Smooth muscle cell (in vitro differentiated cells): Measurements from ENCODE around the gene CSK. TPM values are rescaled to one million over a fixed set of nuclear protein-coding genes. Genes with fewer than 3 reads are reported as not detected.
A peak's percentile ranks its signal among the peaks of the same experiment; 100 is the strongest.

Experiments
- DNase-seq: peaks from one replicate; lab custom pipeline; 2025; ENCODE audit not compliant: unreplicated experiment; lab: John Stamatoyannopoulos, UW
- H2AFZ ChIP-seq: fragments of 200-600 bp; sonication (generic); 2 replicates; pipeline ENCODE4 v1.6.0; 2016; ENCODE audit warnings: antibody characterized with exemption, low read depth, mild to moderate bottlenecking
- H3F3A ChIP-seq: fragments of 200-600 bp; sonication (generic); 2 replicates; pipeline ENCODE4 v1.6.0; 2017; ENCODE audit warnings: antibody characterized with exemption, low read depth
- H3K27ac ChIP-seq: fragments of 200-600 bp; sonication (generic); 2 replicates; pipeline ENCODE4 v1.5.1; 2016; ENCODE audit warnings: low read depth, mild to moderate bottlenecking
- H3K27me3 ChIP-seq: fragments of 200-600 bp; sonication (generic); 2 replicates; pipeline ENCODE4 v1.6.1; 2016; ENCODE audit warnings: low read depth, mild to moderate bottlenecking
- H3K36me3 ChIP-seq: fragments of 200-600 bp; sonication (generic); 2 replicates; pipeline ENCODE4 v1.5.1; 2016; ENCODE audit warnings: low read depth
- H3K4me1 ChIP-seq: fragments of 200-600 bp; sonication (generic); 2 replicates; pipeline ENCODE4 v1.5.1; 2016; ENCODE audit warnings: low read depth
- H3K4me2 ChIP-seq: fragments of 200-600 bp; sonication (generic); 2 replicates; pipeline ENCODE4 v1.6.0; 2016; ENCODE audit warnings: mild to moderate bottlenecking
- H3K4me3 ChIP-seq: fragments of 200-600 bp; sonication (generic); 2 replicates; pipeline ENCODE4 v1.5.1; 2016; ENCODE audit warnings: mild to moderate bottlenecking
- H3K79me2 ChIP-seq: fragments of 200-600 bp; sonication (generic); 2 replicates; pipeline ENCODE4 v1.6.0; 2016; ENCODE audit warnings: low read depth, mild to moderate bottlenecking
- H3K9ac ChIP-seq: fragments of 200-600 bp; sonication (generic); 2 replicates; pipeline ENCODE4 v1.6.0; 2016; ENCODE audit warnings: low read depth
- H3K9me3 ChIP-seq: fragments of 200-600 bp; sonication (generic); replicated peaks from 2 replicates; pipeline ENCODE4 v1.5.1; 2016; ENCODE audit warnings: low read depth
- H4K20me1 ChIP-seq: fragments of 200-600 bp; sonication (generic); 2 replicates; pipeline ENCODE4 v1.6.0; 2016; ENCODE audit warnings: low read depth
- CTCF ChIP-seq: fragments of 200-600 bp; sonication (generic); IDR thresholded peaks from 2 replicates; pipeline ENCODE4 v1.5.1; 2017; ENCODE audit warnings: borderline replicate concordance, mild to moderate bottlenecking, antibody characterized with exemption; ENCODE audit not compliant: insufficient read depth, poor library complexity, severe bottlenecking
- WGBS: methylation state at CpG from one replicate; pipeline ENCODE4 v1.1.7; 2016; ENCODE audit warnings: low lambda C conversion rate; 5-methylcytosine and 5-hydroxymethylcytosine counted together
- polyA plus RNA-seq: library from polyadenylated mRNA; unstranded; fragments of >200 nt; fragmentation: Nextera tagmentation; extraction: Ambion mirVana; gene quantifications from 2 replicates; pipeline ENCODE4 v1.2.1, GENCODE V29; 2016
- total RNA-seq: library from RNA; depleted of rRNA; stranded (reverse); fragments of >200 nt; gene quantifications from 2 replicates; pipeline ENCODE4 v1.2.3, GENCODE V29; 2014

Gene CSK
- total and polyA plus RNA-seq, 2 experiments from 2014 or later: 16.5 to 19.6 TPM

DNA sequence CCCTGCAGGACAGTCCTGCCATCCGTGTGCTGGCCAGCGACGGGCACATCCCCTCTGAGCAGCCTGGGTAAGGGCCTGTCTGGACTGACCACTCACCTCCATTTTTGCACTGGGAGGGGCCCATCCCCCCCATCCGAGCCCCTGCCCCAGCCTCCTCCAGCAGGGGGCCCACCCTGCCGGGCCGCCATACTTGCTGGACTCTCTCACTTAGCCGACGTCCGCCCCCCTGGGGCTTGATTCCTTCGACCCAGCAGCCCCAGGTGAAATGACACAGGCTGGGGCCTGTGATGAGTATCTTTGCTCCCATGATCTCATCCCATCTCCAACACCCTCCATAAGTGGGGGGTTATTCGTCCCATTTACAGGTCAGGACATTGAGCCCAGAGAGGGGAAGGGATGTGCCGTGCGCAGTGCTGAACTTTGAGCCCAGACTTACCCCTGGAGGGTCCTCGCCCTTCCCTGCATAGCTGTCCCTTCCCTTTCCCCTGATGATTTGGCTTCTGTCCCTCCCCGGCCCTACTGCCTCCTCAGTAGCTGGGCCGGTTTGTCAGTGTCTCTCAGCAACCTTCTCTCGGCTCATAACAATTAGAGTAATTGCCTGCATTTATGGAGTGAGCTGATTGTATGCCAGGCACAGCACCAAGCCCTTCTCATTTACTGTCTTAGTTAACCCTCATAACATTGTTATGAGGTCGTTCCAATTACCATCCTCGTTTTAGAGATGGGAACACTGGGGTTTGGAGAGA is 34.9 kb downstream of the CSK start:
- TF ChIP-seq CTCF: no peak
- no peak overlapping the region for H2AFZ ChIP-seq
- 65% methylated on average over 18 of the region's 19 CpGs for WGBS

DNA sequence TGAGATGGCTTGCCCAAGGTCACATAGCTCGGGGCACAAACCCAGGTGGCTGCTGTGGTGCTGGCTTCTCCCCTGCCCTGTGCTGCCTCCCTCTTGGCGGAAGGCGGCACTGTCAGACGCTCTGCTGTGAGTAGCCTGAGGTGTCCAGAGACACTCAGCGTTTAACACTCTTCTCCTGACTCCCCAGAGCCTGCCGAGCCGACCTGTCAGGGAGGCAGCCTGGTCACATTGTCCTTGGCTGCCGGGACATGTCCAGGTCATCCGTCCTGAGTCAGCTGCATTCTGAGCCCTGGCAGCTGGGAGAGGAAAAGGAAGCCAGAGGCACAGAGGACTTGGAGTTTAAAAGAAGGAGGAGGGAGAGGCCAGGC is 35.5 kb downstream of the CSK start:
- H3K4me2 ChIP-seq: no peak overlapping the region

More for the DNA sequence above, 34.9 kb downstream of the CSK start:
- no peak overlapping the region for H3K4me3 ChIP-seq
- no peaks in the 10 kb centered on the region for H3F3A ChIP-seq
- no peak for DNase-seq
- H4K20me1 ChIP-seq: no peaks in the 10 kb centered on the region
- H3K79me2 ChIP-seq: no peaks in the 10 kb centered on the region
- H3K9me3 ChIP-seq: no peaks in the 10 kb centered on the region
- no peak overlapping the region for H3K4me2 ChIP-seq
- no peak overlapping the region for H3K9ac ChIP-seq
- no peaks in the 10 kb centered on the region for H3K36me3 ChIP-seq
- peak overlapping the region; percentile 56 for H3K27ac ChIP-seq
- H3K27me3 ChIP-seq: no peaks in the 10 kb centered on the region
- H3K4me1 ChIP-seq: peaks cover 13% of the 10 kb centered on the region

DNA sequence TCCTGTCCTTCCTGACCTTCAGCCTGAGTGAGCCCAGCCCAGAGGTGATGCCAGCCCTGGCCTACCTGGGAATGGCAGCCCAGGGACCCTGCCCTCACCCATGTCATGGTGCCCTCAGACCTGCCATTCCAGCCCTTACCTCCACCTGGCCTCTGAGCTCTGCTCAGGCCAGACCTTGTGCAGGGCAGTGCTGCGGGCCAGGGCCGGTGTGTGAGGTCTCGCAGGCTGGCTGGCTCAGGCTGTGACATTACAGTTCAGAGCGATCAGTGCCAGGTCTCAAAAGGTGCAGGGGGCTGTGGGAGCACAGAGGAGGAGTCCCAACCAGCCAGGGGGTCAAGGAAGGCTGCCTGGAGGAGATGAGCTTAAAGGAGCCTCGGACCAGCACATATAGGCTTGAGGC is 38.2 kb downstream of the CSK start:
- Histone ChIP-seq H2AFZ (no peak overlapping the region), H3K9ac (no peak overlapping the region), H3K4me3 (no peak overlapping the region), H3K36me3 (no peaks in the 10 kb centered on the region), H3K27ac (no peak overlapping the region), H3K4me1 (peaks cover 13% of the 10 kb centered on the region), H3K27me3 (peaks cover 12% of the 10 kb centered on the region), H3K79me2 (no peaks in the 10 kb centered on the region), H3K9me3 (no peaks in the 10 kb centered on the region), H4K20me1 (no peaks in the 10 kb centered on the region), H3K4me2 (no peak overlapping the region), H3F3A (no peaks in the 10 kb centered on the region)
- no peak for TF ChIP-seq CTCF
- no peak for DNase-seq
- 93% methylated on average over 5 of the region's 5 CpGs for WGBS

More for the DNA sequence above, 35.5 kb downstream of the CSK start:
- no peaks in the 10 kb centered on the region for H3K79me2 ChIP-seq
- no peak overlapping the region for H3K4me3 ChIP-seq
- H3K9me3 ChIP-seq: no peaks in the 10 kb centered on the region
- H4K20me1 ChIP-seq: no peaks in the 10 kb centered on the region
- no peaks in the 10 kb centered on the region for H3K36me3 ChIP-seq
- DNase-seq: no peak
- H3K27me3 ChIP-seq: no peaks in the 10 kb centered on the region
- no peak overlapping the region for H3K9ac ChIP-seq
- peaks cover 13% of the 10 kb centered on the region for H3K4me1 ChIP-seq
- H3F3A ChIP-seq: no peaks in the 10 kb centered on the region
- no peak overlapping the region for H2AFZ ChIP-seq
- peak overlapping the region; percentile 56 for H3K27ac ChIP-seq
- 40% methylated on average over 9 of the region's 9 CpGs for WGBS
- TF ChIP-seq CTCF: no peak
